MM.1S (cell line): ENCODE data around the gene PDLIM5.

Experiments
- DNase-seq: peaks from one replicate; pipeline ENCODE4 v3.0.0-alpha.2; 2015
- H2AFZ ChIP-seq: fragments of 300-600 bp; sonication (generic); 2 replicates; pipeline ENCODE4 v1.6.0; 2016; ENCODE audit warnings: antibody characterized with exemption, low read length
- H3F3A ChIP-seq: fragments of 300-600 bp; sonication (generic); 2 replicates; pipeline ENCODE4 v1.6.1; 2016; ENCODE audit warnings: mild to moderate bottlenecking, antibody characterized with exemption, low read length, moderate library complexity, mixed read lengths; ENCODE audit not compliant: insufficient read depth
- H3K27ac ChIP-seq: fragments of 300-600 bp; sonication (generic); 2 replicates; pipeline ENCODE4 v1.5.1; 2016; ENCODE audit warnings: mild to moderate bottlenecking, low read length
- H3K27me3 ChIP-seq: fragments of 300-600 bp; sonication (generic); replicated peaks from 2 replicates; pipeline ENCODE4 v1.6.0; 2016; ENCODE audit warnings: low read length; ENCODE audit not compliant: insufficient read depth
- H3K36me3 ChIP-seq: fragments of 300-600 bp; sonication (generic); replicated peaks from 2 replicates; pipeline ENCODE4 v1.6.1; 2016; ENCODE audit warnings: mild to moderate bottlenecking, low read length, mixed read lengths; ENCODE audit not compliant: insufficient read depth
- H3K4me1 ChIP-seq: fragments of 300-600 bp; sonication (generic); 2 replicates; pipeline ENCODE4 v1.6.1; 2016; ENCODE audit warnings: low read length, mixed read lengths
- H3K4me2 ChIP-seq: fragments of 300-600 bp; sonication (generic); 2 replicates; pipeline ENCODE4 v1.6.0; 2016; ENCODE audit warnings: low read depth, low read length
- H3K4me3 ChIP-seq: fragments of 300-600 bp; sonication (generic); 2 replicates; pipeline ENCODE4 v1.5.1; 2016; ENCODE audit warnings: low read length, mixed read lengths
- H3K79me2 ChIP-seq: fragments of 300-600 bp; sonication (generic); 2 replicates; pipeline ENCODE4 v1.6.1; 2016; ENCODE audit warnings: mixed run types, low read length, mixed read lengths
- H3K9ac ChIP-seq: fragments of 300-600 bp; sonication (generic); 2 replicates; pipeline ENCODE4 v1.6.1; 2016; ENCODE audit warnings: low read length, mixed read lengths
- H3K9me2 ChIP-seq: fragments of 300-600 bp; sonication (generic); replicated peaks from 2 replicates; pipeline ENCODE4 v1.6.1; 2016; ENCODE audit warnings: mild to moderate bottlenecking, low read length, mixed read lengths; ENCODE audit not compliant: insufficient read depth
- H3K9me3 ChIP-seq: fragments of 300-600 bp; sonication (generic); replicated peaks from 2 replicates; pipeline ENCODE4 v1.6.1; 2016; ENCODE audit warnings: mild to moderate bottlenecking, low read length, mixed read lengths; ENCODE audit not compliant: insufficient read depth
- H4K20me1 ChIP-seq: fragments of 300-600 bp; sonication (generic); 2 replicates; pipeline ENCODE4 v1.6.1; 2016; ENCODE audit warnings: mild to moderate bottlenecking, low read length, moderate library complexity, mixed read lengths; ENCODE audit not compliant: insufficient read depth
- CTCF ChIP-seq: fragments of 300-600 bp; sonication (generic); IDR thresholded peaks from 2 replicates; pipeline ENCODE4 v1.5.1; 2016; ENCODE audit warnings: antibody characterized with exemption, low read length, mixed read lengths
- EZH2 ChIP-seq: fragments of 300-600 bp; sonication (generic); optimal IDR thresholded peaks from 2 replicates; pipeline ENCODE3; 2017; ENCODE audit warnings: low read depth, mild to moderate bottlenecking, antibody characterized with exemption, low read length, mixed read lengths
- EZH2phosphoT487 ChIP-seq: fragments of 300-600 bp; sonication (generic); IDR thresholded peaks from 2 replicates; pipeline ENCODE4 v1.6.1; 2018; ENCODE audit warnings: antibody characterized with exemption, low read length

PDLIM5 gene

GRCh38 chr4:94412019-94412657 is 39.6 kb upstream of the PDLIM5 start:
- no peak overlapping the region for H3K9ac ChIP-seq
- no peaks in the 10 kb centered on the region for H3K27me3 ChIP-seq
- H3K4me1 ChIP-seq, result no peaks in the 10 kb centered on the region

GRCh38 chr4:94412658-94413038 is 39.1 kb upstream of the PDLIM5 start:
- DNase-seq, result no peak
- Histone ChIP-seq H3K36me3 (no peaks in the 10 kb centered on the region), H3K79me2 (no peaks in the 10 kb centered on the region), H3K9ac (no peak overlapping the region), H3K4me2 (no peak overlapping the region), H3K9me3 (no peaks in the 10 kb centered on the region), H3K27ac (no peak overlapping the region), H3F3A (no peaks in the 10 kb centered on the region), H2AFZ (no peak overlapping the region), H3K4me3 (no peak overlapping the region), H4K20me1 (no peaks in the 10 kb centered on the region), H3K27me3 (no peaks in the 10 kb centered on the region), H3K4me1 (no peaks in the 10 kb centered on the region), H3K9me2 (no peaks in the 10 kb centered on the region)
- TF ChIP-seq CTCF (no peak), EZH2phosphoT487 (no peak), EZH2 (no peak)

More at GRCh38 chr4:94412019-94412657, 39.6 kb upstream of the PDLIM5 start:
- TF ChIP-seq EZH2 (no peak), CTCF (no peak), EZH2phosphoT487 (no peak)
- DNase-seq, result no peak
- Histone ChIP-seq H3K9me3 (no peaks in the 10 kb centered on the region), H3K9me2 (no peaks in the 10 kb centered on the region), H3K27ac (no peak overlapping the region), H3K4me3 (no peak overlapping the region), H3K36me3 (no peaks in the 10 kb centered on the region), H3K4me2 (no peak overlapping the region), H4K20me1 (no peaks in the 10 kb centered on the region), H3F3A (no peaks in the 10 kb centered on the region), H3K79me2 (no peaks in the 10 kb centered on the region), H2AFZ (no peak overlapping the region)

DNA sequence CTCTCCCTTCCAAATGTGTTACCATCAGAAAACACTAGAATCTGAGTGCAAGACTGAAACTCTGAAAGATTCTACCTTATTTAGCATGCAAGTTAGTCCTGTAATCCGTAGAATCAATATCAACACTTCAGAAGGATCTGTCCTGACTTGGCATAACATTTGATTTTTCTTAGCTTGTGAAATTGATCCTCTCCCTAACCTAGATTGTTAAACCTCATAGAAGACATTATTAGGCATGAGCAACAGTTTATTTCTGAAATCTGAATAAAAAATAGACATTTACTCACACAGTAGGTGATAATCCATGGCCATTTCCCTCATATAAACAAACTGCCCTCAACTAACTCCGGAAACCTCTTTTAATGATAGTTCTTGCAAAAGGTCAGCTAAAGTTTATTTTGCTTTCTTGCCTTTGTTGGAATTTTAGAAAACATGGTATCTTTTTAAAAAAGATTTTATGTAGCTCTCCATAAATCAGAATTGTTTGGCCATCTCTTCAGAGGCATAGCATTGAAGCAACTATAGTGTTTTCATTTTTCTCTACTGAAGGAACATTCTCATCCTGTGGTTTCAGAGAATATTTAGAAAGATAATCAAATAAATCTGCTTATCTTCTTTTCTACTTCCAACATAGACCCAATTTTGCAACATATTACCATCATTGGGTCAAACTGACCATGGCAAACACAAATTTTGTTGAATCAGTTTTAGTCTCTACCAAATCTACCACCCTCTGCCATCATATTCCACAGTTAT is 38.5 kb upstream of the PDLIM5 start:
- Histone ChIP-seq H3F3A (no peaks in the 10 kb centered on the region), H3K9ac (no peak overlapping the region), H2AFZ (no peak overlapping the region), H3K9me3 (no peaks in the 10 kb centered on the region), H4K20me1 (no peaks in the 10 kb centered on the region), H3K27ac (no peak overlapping the region), H3K79me2 (no peaks in the 10 kb centered on the region), H3K9me2 (no peaks in the 10 kb centered on the region), H3K4me1 (no peaks in the 10 kb centered on the region), H3K27me3 (no peaks in the 10 kb centered on the region), H3K4me2 (no peak overlapping the region), H3K4me3 (no peak overlapping the region), H3K36me3 (no peaks in the 10 kb centered on the region)
- no peak for DNase-seq
- TF ChIP-seq EZH2, result no peak
- no peak for TF ChIP-seq CTCF
- no peak for TF ChIP-seq EZH2phosphoT487
